Neural cell (in vitro differentiated cells): Measurements from ENCODE around the gene GOLGA7B. TPM values are rescaled to one million over a fixed set of nuclear protein-coding genes. Genes with fewer than 3 reads are reported as not detected.
"Not testable (repeated sequence)": the region's sequence is repeated elsewhere in the genome, so short reads cannot be mapped to it uniquely, and the experiment has no call there.

Experiments
- H2AFZ ChIP-seq: fragments of 200-600, 300-800 bp; sonication (generic), shearing (Covaris generic); 2 replicates; pipeline ENCODE4 v1.6.0; 2014; ENCODE audit warnings: low read depth, mild to moderate bottlenecking, antibody characterized with exemption, low read length, moderate library complexity
- H3F3A ChIP-seq: fragments of 200-600 bp; shearing (Covaris generic); 2 replicates; pipeline ENCODE4 v1.6.1; 2016; ENCODE audit warnings: mild to moderate bottlenecking, moderate library complexity, mixed read lengths, antibody characterized with exemption, low read length; ENCODE audit not compliant: insufficient read depth, poor library complexity, severe bottlenecking
- H3K27ac ChIP-seq: fragments of 200-600, 300-800 bp; sonication (generic), shearing (Covaris generic); 2 replicates; pipeline ENCODE4 v1.5.1; 2014; ENCODE audit warnings: mild to moderate bottlenecking, low read length, moderate library complexity
- H3K27me3 ChIP-seq: fragments of 300-800, 200-600 bp; sonication (generic), shearing (Covaris generic); 2 replicates; pipeline ENCODE4 v1.6.0; 2014; ENCODE audit warnings: mild to moderate bottlenecking, low read depth, low read length, moderate library complexity; ENCODE audit not compliant: insufficient read depth
- H3K36me3 ChIP-seq: fragments of 300-800, 200-600 bp; sonication (generic), shearing (Covaris generic); 2 replicates; pipeline ENCODE4 v1.5.1; 2014; ENCODE audit warnings: mild to moderate bottlenecking, antibody characterized with exemption, low read length, moderate library complexity; ENCODE audit not compliant: insufficient read depth
- H3K4me2 ChIP-seq: fragments of 300-800, 200-600 bp; sonication (generic), shearing (Covaris generic); 2 replicates; pipeline ENCODE4 v1.6.0; 2014; ENCODE audit warnings: mild to moderate bottlenecking, low read length
- H3K4me3 ChIP-seq: fragments of 300-800, 200-600 bp; sonication (generic), shearing (Covaris generic); 2 replicates; pipeline ENCODE4 v1.5.1; 2014; ENCODE audit warnings: mild to moderate bottlenecking, low read length, moderate library complexity
- H3K79me2 ChIP-seq: fragments of 200-600 bp; shearing (Covaris generic); replicated peaks from 2 replicates; pipeline ENCODE4 v1.6.0; 2014; ENCODE audit warnings: mild to moderate bottlenecking, low read length, moderate library complexity; ENCODE audit not compliant: insufficient read depth
- H3K9ac ChIP-seq: fragments of 300-800, 200-600 bp; sonication (generic), shearing (Covaris generic); 2 replicates; pipeline ENCODE4 v1.6.1; 2016; ENCODE audit warnings: mild to moderate bottlenecking, low read length, mixed read lengths
- H3K9me2 ChIP-seq: fragments of 200-600 bp; shearing (Covaris generic); 2 replicates; pipeline ENCODE4 v1.6.1; 2016; ENCODE audit warnings: mild to moderate bottlenecking, low read length, mixed read lengths; ENCODE audit not compliant: insufficient read depth
- H3K9me3 ChIP-seq: fragments of 200-600, 300-800 bp; sonication (generic), shearing (Covaris generic); 2 replicates; pipeline ENCODE4 v1.6.1; 2016; ENCODE audit warnings: mild to moderate bottlenecking, mixed run types, low read length, moderate library complexity, mixed read lengths
- H4K20me1 ChIP-seq: fragments of 200-600 bp; shearing (Covaris generic); 2 replicates; pipeline ENCODE4 v1.6.1; 2016; ENCODE audit warnings: mild to moderate bottlenecking, mixed run types; ENCODE audit not compliant: insufficient read depth
- EP300 ChIP-seq: fragments of 450-650 bp; conservative IDR thresholded peaks from 2 replicates; pipeline ENCODE4 v1.6.1; 2014; ENCODE audit warnings: antibody characterized with exemption, mild to moderate bottlenecking, moderate library complexity; ENCODE audit not compliant: poor library complexity, severe bottlenecking
- EZH2 ChIP-seq: fragments of 200-600, 300-800 bp; shearing (Covaris generic), sonication (generic); IDR thresholded peaks from 2 replicates; pipeline ENCODE4 v1.6.1; 2014; ENCODE audit warnings: antibody characterized with exemption, low read length, borderline replicate concordance, mild to moderate bottlenecking; ENCODE audit not compliant: insufficient read depth, poor library complexity, severe bottlenecking
- MXI1 ChIP-seq: fragments of 450-650 bp; conservative IDR thresholded peaks from 2 replicates; pipeline ENCODE4 v1.6.1; 2014; ENCODE audit warnings: antibody characterized with exemption, mild to moderate bottlenecking; ENCODE audit not compliant: poor library complexity, severe bottlenecking
- POLR2AphosphoS5 ChIP-seq: IDR thresholded peaks from 2 replicates; pipeline ENCODE4 v1.6.1; 2012
- RAD21 ChIP-seq: fragments of 450-650 bp; conservative IDR thresholded peaks from 2 replicates; pipeline ENCODE4 v1.6.1; 2014; ENCODE audit warnings: antibody characterized with exemption, mild to moderate bottlenecking, moderate library complexity
- REST ChIP-seq: IDR thresholded peaks from 2 replicates; pipeline ENCODE4 v1.6.1; 2012; ENCODE audit warnings: borderline replicate concordance
- SMC3 ChIP-seq: fragments of 450-650 bp; conservative IDR thresholded peaks from 2 replicates; pipeline ENCODE4 v1.6.1; 2014; ENCODE audit warnings: antibody characterized with exemption, mild to moderate bottlenecking, moderate library complexity; ENCODE audit not compliant: poor library complexity
- TAF1 ChIP-seq: IDR thresholded peaks from 2 replicates; pipeline ENCODE4 v1.6.1; 2012; ENCODE audit warnings: low read depth
- polyA plus RNA-seq: library from polyadenylated mRNA; depleted of rRNA; stranded (reverse); fragments of >200 nt; gene quantifications from 2 replicates; pipeline ENCODE4 v1.2.3, GENCODE V29; 2014
- TF ChIP-seq, protein P1 (sequence below): fragments of 450-650 bp; IDR thresholded peaks from 2 replicates; pipeline ENCODE4 v1.5.1; 2014; ENCODE audit warnings: antibody characterized with exemption, mild to moderate bottlenecking, moderate library complexity; ENCODE audit not compliant: poor library complexity, severe bottlenecking

The GOLGA7B gene
- polyA plus RNA-seq, 1 donor from 2014 or later = 30.4 TPM

GRCh38 chr10:97842656-97843280 lies 6.9 kb upstream of the GOLGA7B start:
- Histone ChIP-seq H3K27me3 (peaks cover 5% of the 10 kb centered on the region), H3K79me2 (no peaks in the 10 kb centered on the region), H3K9ac (no peak overlapping the region), H3K4me3 (no peak overlapping the region), H3K9me2 (no peaks in the 10 kb centered on the region), H3K27ac (no peak overlapping the region), H2AFZ (no peak overlapping the region), H3K4me2 (no peak overlapping the region), H3K9me3 (no peaks in the 10 kb centered on the region), H3K36me3 (no peaks in the 10 kb centered on the region), H3F3A (no peaks in the 10 kb centered on the region), H4K20me1 (no peaks in the 10 kb centered on the region)
- TF ChIP-seq RAD21 (no peak), POLR2AphosphoS5 (no peak), EP300 (no peak), MXI1 (no peak), SMC3 (no peak), TAF1 (no peak), EZH2 (no peak), REST (no peak)
- TF ChIP-seq, protein P1, sequence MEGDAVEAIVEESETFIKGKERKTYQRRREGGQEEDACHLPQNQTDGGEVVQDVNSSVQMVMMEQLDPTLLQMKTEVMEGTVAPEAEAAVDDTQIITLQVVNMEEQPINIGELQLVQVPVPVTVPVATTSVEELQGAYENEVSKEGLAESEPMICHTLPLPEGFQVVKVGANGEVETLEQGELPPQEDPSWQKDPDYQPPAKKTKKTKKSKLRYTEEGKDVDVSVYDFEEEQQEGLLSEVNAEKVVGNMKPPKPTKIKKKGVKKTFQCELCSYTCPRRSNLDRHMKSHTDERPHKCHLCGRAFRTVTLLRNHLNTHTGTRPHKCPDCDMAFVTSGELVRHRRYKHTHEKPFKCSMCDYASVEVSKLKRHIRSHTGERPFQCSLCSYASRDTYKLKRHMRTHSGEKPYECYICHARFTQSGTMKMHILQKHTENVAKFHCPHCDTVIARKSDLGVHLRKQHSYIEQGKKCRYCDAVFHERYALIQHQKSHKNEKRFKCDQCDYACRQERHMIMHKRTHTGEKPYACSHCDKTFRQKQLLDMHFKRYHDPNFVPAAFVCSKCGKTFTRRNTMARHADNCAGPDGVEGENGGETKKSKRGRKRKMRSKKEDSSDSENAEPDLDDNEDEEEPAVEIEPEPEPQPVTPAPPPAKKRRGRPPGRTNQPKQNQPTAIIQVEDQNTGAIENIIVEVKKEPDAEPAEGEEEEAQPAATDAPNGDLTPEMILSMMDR = no peak

- no peaks in the 10 kb centered on the region for H3F3A ChIP-seq
- no peak overlapping the region for H3K4me3 ChIP-seq
- H2AFZ ChIP-seq = no peak overlapping the region
- peaks cover 9% of the 10 kb centered on the region for H3K27me3 ChIP-seq
- no peaks in the 10 kb centered on the region for H3K9me3 ChIP-seq
- H4K20me1 ChIP-seq = no peaks in the 10 kb centered on the region
- TF ChIP-seq POLR2AphosphoS5 = no peak
- TF ChIP-seq, protein P1 = no peak
- no peak for TF ChIP-seq EZH2
- no peak for TF ChIP-seq TAF1
- no peak for TF ChIP-seq RAD21
- no peak for TF ChIP-seq SMC3
- TF ChIP-seq MXI1 = no peak
- TF ChIP-seq REST = no peak
- no peak for TF ChIP-seq EP300
- H3K79me2 ChIP-seq = no peaks in the 10 kb centered on the region
- no peak overlapping the region for H3K27ac ChIP-seq
- no peak overlapping the region for H3K4me2 ChIP-seq
- no peaks in the 10 kb centered on the region for H3K9me2 ChIP-seq
- H3K36me3 ChIP-seq = no peaks in the 10 kb centered on the region
- no peak overlapping the region for H3K9ac ChIP-seq
Measured at GRCh38 chr10:97843281-97843671, 6.4 kb upstream of the GOLGA7B start.

- H2AFZ ChIP-seq, H3K9me2 ChIP-seq, H3K27me3 ChIP-seq, H3K4me2 ChIP-seq, H3K9ac ChIP-seq, H3K36me3 ChIP-seq, H3K27ac ChIP-seq, H3K4me3 ChIP-seq, H4K20me1 ChIP-seq, H3K79me2 ChIP-seq, H3K9me3 ChIP-seq, H3F3A ChIP-seq: not testable (repeated sequence)
Measured at GRCh38 chr10:97843972-97844371, 5.7 kb upstream of the GOLGA7B start.
